Measurements from ENCODE around the gene BMF. TPM values are rescaled to one million over a fixed set of nuclear protein-coding genes. Genes with fewer than 3 reads are reported as not detected.

BMF gene
- total and polyA plus RNA-seq, 8 donors: 2.2 to 11.7 (median 5.8) TPM

DNA sequence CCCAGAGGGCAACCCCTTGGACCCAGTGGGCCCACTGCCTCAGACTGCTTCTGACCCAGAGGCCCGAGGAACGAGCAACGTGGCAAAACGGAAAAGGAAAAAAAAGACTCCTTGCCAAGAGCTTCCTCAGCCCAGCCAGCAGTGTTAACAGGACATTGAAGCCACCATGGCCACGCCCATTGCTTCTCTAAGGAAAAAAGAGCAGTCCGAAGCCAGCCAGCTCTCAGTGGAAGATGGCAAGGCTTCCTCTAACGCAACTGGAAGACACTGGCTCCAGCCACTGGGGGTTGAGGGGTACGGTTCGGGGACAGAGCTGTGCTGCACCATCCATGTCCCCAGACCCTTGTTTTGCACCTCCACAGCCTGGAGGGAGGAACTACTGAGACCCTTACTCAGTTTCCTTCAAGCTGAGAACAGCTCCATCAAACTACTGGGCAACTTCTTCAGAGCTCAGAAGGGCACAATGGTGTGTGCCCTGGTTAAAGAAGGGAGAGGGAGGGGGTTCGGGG, 10.7 kb downstream of the BMF start:
- no peaks in the 10 kb centered on the region for H3K27me3 ChIP-seq
- H3K27ac ChIP-seq: peak overlapping the region; percentile 78 to 94 (median 90)
- H3K4me1 ChIP-seq: peaks cover 75 to 99% (median 92%) of the 10 kb centered on the region in 4 donors
- 19 to 32% (median 22%) methylated on average over 10 of the region's 10 CpGs for WGBS, 5 donors
- intact Hi-C loops (cut with DNase I; ENCODE audit: low total_unique reads): no loop called here
- TF ChIP-seq POLR2AphosphoS5 (IDR thresholded peaks at IDR 0.05): no peak
- no peak for TF ChIP-seq EP300 (IDR thresholded peaks at IDR 0.05)
- TF ChIP-seq, protein P1, sequence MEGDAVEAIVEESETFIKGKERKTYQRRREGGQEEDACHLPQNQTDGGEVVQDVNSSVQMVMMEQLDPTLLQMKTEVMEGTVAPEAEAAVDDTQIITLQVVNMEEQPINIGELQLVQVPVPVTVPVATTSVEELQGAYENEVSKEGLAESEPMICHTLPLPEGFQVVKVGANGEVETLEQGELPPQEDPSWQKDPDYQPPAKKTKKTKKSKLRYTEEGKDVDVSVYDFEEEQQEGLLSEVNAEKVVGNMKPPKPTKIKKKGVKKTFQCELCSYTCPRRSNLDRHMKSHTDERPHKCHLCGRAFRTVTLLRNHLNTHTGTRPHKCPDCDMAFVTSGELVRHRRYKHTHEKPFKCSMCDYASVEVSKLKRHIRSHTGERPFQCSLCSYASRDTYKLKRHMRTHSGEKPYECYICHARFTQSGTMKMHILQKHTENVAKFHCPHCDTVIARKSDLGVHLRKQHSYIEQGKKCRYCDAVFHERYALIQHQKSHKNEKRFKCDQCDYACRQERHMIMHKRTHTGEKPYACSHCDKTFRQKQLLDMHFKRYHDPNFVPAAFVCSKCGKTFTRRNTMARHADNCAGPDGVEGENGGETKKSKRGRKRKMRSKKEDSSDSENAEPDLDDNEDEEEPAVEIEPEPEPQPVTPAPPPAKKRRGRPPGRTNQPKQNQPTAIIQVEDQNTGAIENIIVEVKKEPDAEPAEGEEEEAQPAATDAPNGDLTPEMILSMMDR (IDR thresholded peaks at IDR 0.05): no peak
- no peak for TF ChIP-seq POLR2A (IDR thresholded peaks at IDR 0.05)
- no peaks in the 10 kb centered on the region for H3K9me3 ChIP-seq
- peaks cover 0 to 3% (median 0%) of the 10 kb centered on the region in 4 donors for H3K36me3 ChIP-seq
- DNase-seq: peak; percentile 72 to 73
- peak overlapping the region in 1 of 4 donors; percentile 15 for H3K4me3 ChIP-seq

DNA sequence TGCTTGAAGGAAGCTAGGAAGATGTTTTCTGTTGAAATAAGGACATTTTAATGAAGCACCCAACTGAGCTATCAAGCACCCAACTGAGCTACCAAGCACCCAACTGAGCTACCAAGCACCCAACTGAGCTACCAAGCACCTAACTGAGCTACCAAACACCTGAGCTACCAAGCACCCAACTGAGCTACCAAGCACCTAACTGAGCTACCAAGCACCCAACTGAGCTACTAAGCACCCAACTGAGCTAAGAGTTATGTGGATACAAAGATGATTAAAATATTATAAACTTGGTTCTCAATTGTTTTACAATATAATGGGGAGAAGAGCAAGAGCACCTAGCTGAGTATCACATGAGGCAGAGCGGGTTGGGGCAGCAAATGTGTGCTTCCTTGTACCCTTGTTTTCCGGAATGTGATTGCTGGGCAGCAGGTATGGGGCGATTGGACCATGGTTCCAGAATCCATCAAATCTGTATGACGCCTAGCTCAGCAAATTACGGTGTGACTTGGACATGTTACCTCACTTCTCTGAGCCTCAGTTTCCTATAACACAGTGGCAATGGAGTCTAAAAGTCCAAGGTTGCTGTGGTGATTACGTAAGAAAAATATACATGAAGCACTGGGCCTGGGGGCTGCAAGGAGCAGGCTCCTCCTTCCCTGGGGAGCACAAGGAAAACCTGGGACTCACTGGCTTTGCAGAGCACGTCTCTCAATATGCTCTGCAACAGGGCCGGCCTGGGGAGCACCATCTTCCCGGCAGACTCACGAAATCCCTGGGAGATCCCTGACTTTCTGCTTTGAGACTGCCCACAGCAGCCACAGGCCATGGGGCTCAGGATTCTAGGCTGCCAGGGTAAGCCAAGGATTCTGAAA, 11.3 kb downstream of the BMF start:
- intact Hi-C loops (cut with DNase I; ENCODE audit: low total_unique reads): no loop called here
- 70 to 87% (median 78%) methylated on average over 9 to 10 of the region's 10 CpGs for WGBS, 5 donors

DNA sequence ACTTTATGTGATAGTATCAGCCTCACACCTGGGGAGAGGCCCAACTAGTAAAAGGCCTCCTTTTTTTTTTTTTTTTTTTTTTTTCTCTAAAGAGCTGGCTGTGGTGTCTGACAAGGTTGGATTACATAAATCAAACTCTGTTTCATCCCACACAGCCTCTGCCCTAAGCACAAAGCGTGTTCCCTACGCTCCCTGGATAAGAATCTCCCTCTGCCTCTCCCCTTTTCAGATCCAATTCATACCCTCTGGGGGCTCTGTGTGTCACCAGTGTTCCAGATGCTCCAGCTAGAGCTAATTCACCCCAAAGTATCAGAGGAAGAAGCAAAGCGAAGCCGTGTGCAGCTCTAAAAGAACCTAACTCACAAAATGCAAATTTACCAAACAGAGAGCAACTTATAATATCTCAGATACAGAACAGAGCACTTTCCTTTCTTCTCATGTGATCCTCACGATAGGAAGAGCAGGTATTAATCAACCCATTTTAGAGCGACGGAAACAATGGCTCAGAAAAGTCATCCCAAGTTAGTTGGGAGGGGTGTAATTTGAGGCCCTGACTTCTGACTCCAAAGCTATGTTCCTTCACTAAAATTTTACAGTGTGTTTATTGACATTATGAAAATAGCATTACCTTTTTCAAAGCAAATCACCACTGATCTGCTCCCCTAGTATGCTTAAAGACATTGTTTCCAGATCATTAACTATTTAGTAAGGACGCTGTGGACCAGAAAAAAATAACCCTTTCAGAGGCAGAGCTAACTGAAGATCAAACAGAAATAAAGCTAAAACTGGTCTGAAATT, 12.4 kb downstream of the BMF start:
- Histone ChIP-seq H3K4me3 (no peak overlapping the region), H3K27me3 (no peaks in the 10 kb centered on the region), H3K36me3 (peaks cover 0 to 7% (median 1%) of the 10 kb centered on the region in 4 donors), H3K27ac (peak overlapping the region in 3 of 5 donors; percentile 20 to 94 (median 91)), H3K9me3 (no peaks in the 10 kb centered on the region), H3K4me1 (peaks cover 70 to 99% (median 91%) of the 10 kb centered on the region in 4 donors)
- no peak for DNase-seq
- 56 to 78% (median 76%) methylated on average over 8 of the region's 8 CpGs for WGBS, 5 donors
- intact Hi-C loops (cut with DNase I; ENCODE audit: low total_unique reads): no loop called here
- TF ChIP-seq POLR2AphosphoS5 (IDR thresholded peaks at IDR 0.05): no peak
- TF ChIP-seq EP300 (IDR thresholded peaks at IDR 0.05): no peak
- no peak for TF ChIP-seq POLR2A (IDR thresholded peaks at IDR 0.05)
- TF ChIP-seq, protein P1 (IDR thresholded peaks at IDR 0.05): no peak

More for the DNA sequence above, 11.3 kb downstream of the BMF start:
- peaks cover 75 to 99% (median 92%) of the 10 kb centered on the region in 4 donors for H3K4me1 ChIP-seq
- no peak for DNase-seq
- TF ChIP-seq EP300 (IDR thresholded peaks at IDR 0.05) (no peak), POLR2AphosphoS5 (IDR thresholded peaks at IDR 0.05) (no peak), POLR2A (IDR thresholded peaks at IDR 0.05) (no peak)
- TF ChIP-seq, protein P1 (IDR thresholded peaks at IDR 0.05): no peak
- H3K9me3 ChIP-seq: no peaks in the 10 kb centered on the region
- H3K27ac ChIP-seq: peak overlapping the region; percentile 78 to 94 (median 90)
- H3K4me3 ChIP-seq: no peak overlapping the region
- no peaks in the 10 kb centered on the region for H3K27me3 ChIP-seq
- H3K36me3 ChIP-seq: peaks cover 0 to 3% (median 0%) of the 10 kb centered on the region in 4 donors
